H9 (cell line): ENCODE data around the gene RGP1. TPM values are rescaled to one million over a fixed set of nuclear protein-coding genes. Genes with fewer than 3 reads are reported as not detected.

Experiments
- DNase-seq: peaks from one replicate; pipeline ENCODE4 v3.0.0-alpha.2; 2017
- H2AFZ ChIP-seq: one replicate; pipeline ENCODE4 v1.6.1; 2013; ENCODE audit warnings: mild to moderate bottlenecking, low read length, control low read depth, moderate library complexity
- H2AK5ac ChIP-seq: 2 replicates; pipeline ENCODE4 v1.6.1; 2013; ENCODE audit warnings: low read length, control low read depth, mixed read lengths; ENCODE audit not compliant: insufficient read length
- H2BK120ac ChIP-seq: one replicate; pipeline ENCODE4 v1.6.1; 2013; ENCODE audit warnings: low read depth, mild to moderate bottlenecking, low read length, control low read depth, inconsistent platforms; ENCODE audit not compliant: poor library complexity, severe bottlenecking
- H2BK12ac ChIP-seq: 2 replicates; pipeline ENCODE4 v1.6.1; 2013; ENCODE audit warnings: low read length, control low read depth, mixed read lengths, low read depth; ENCODE audit not compliant: insufficient read length
- H2BK15ac ChIP-seq: 2 replicates; pipeline ENCODE4 v1.6.1; 2013; ENCODE audit warnings: low read depth, low read length, control low read depth
- H2BK20ac ChIP-seq: one replicate; pipeline ENCODE4 v1.6.1; 2013; ENCODE audit warnings: low read depth, mild to moderate bottlenecking, low read length, control low read depth, inconsistent platforms; ENCODE audit not compliant: poor library complexity, severe bottlenecking
- H2BK5ac ChIP-seq: 2 replicates; pipeline ENCODE4 v1.6.1; 2013; ENCODE audit warnings: low read length, control low read depth, mixed read lengths; ENCODE audit not compliant: insufficient read length
- H3K14ac ChIP-seq: 2 replicates; pipeline ENCODE4 v1.6.1; 2013; ENCODE audit warnings: low read length, control low read depth; ENCODE audit not compliant: insufficient read depth
- H3K18ac ChIP-seq: 2 replicates; pipeline ENCODE4 v1.6.1; 2013; ENCODE audit warnings: low read depth, mild to moderate bottlenecking, mixed read lengths, low read length, control low read depth; ENCODE audit not compliant: insufficient read length
- H3K23ac ChIP-seq: 2 replicates; pipeline ENCODE4 v1.6.1; 2013; ENCODE audit warnings: low read length, control low read depth, mixed read lengths, low read depth; ENCODE audit not compliant: insufficient read length
- H3K23me2 ChIP-seq: 2 replicates; pipeline ENCODE4 v1.6.1; 2013; ENCODE audit warnings: low read depth, mild to moderate bottlenecking, mixed read lengths, low read length, control low read depth; ENCODE audit not compliant: insufficient read length, poor library complexity, severe bottlenecking
- H3K27ac ChIP-seq: 2 replicates; pipeline ENCODE4 v1.5.1; 2013; ENCODE audit warnings: low read length, control low read depth, mixed read lengths, low read depth; ENCODE audit not compliant: insufficient read length
- H3K27me3 ChIP-seq: 2 replicates; pipeline ENCODE4 v1.6.1; 2013; ENCODE audit warnings: low read length, control low read depth, inconsistent platforms; ENCODE audit not compliant: insufficient read depth
- H3K4ac ChIP-seq: 2 replicates; pipeline ENCODE4 v1.6.1; 2013; ENCODE audit warnings: low read depth, mild to moderate bottlenecking, control low read depth, inconsistent platforms, low read length, moderate library complexity
- H3K4me1 ChIP-seq: 2 replicates; pipeline ENCODE4 v1.6.1; 2013; ENCODE audit warnings: low read length, control low read depth, inconsistent platforms; ENCODE audit not compliant: insufficient read depth
- H3K4me2 ChIP-seq: 2 replicates; pipeline ENCODE4 v1.6.1; 2013; ENCODE audit warnings: low read length, control low read depth, mixed read lengths; ENCODE audit not compliant: insufficient read length, insufficient read depth
- H3K56ac ChIP-seq: 2 replicates; pipeline ENCODE4 v1.6.1; 2013; ENCODE audit warnings: low read depth, mild to moderate bottlenecking, mixed read lengths, low read length, control low read depth; ENCODE audit not compliant: insufficient read length
- H3K79me1 ChIP-seq: 2 replicates; pipeline ENCODE4 v1.6.1; 2013; ENCODE audit warnings: low read depth, mild to moderate bottlenecking, moderate library complexity, low read length, control low read depth, inconsistent platforms; ENCODE audit not compliant: insufficient read depth, poor library complexity, severe bottlenecking
- H3K79me2 ChIP-seq: 2 replicates; pipeline ENCODE4 v1.6.1; 2013; ENCODE audit warnings: low read length, control low read depth, inconsistent platforms; ENCODE audit not compliant: insufficient read depth
- H3K9ac ChIP-seq: 2 replicates; pipeline ENCODE4 v1.6.1; 2013; ENCODE audit warnings: low read length, control low read depth, mixed read lengths; ENCODE audit not compliant: insufficient read length; ENCODE audit errors: extremely low read depth
- H3K9me3 ChIP-seq: one replicate; pipeline ENCODE4 v1.6.1; 2013; ENCODE audit warnings: low read depth, low read length, inconsistent platforms; ENCODE audit not compliant: control insufficient read depth
- H3T11ph ChIP-seq: one replicate; pipeline ENCODE4 v1.6.1; 2013; ENCODE audit warnings: mild to moderate bottlenecking, low read length, control low read depth, inconsistent platforms
- H4K20me1 ChIP-seq: one replicate; pipeline ENCODE4 v1.6.1; 2013; ENCODE audit not compliant: control insufficient read depth, insufficient read length, insufficient read depth
- H4K5ac ChIP-seq: 2 replicates; pipeline ENCODE4 v1.6.1; 2013; ENCODE audit warnings: low read depth, mild to moderate bottlenecking, mixed read lengths, low read length, control low read depth; ENCODE audit not compliant: insufficient read length
- H4K8ac ChIP-seq: replicated peaks from 2 replicates; pipeline ENCODE4 v1.6.1; 2013; ENCODE audit warnings: low read length, control low read depth, mixed read lengths, low read depth; ENCODE audit not compliant: insufficient read length
- H4K91ac ChIP-seq: 2 replicates; pipeline ENCODE4 v1.6.1; 2013; ENCODE audit warnings: low read depth, mild to moderate bottlenecking, moderate library complexity, mixed read lengths, low read length, control low read depth; ENCODE audit not compliant: insufficient read length
- H3K27ac Mint-ChIP-seq, 3 experiments: 2 replicates in 2 of 3; 3 replicates in 1 of 3; pipeline ENCODE4 v1.8.0; 2020 to 2021; ENCODE audit warnings: mixed read lengths in 3 of 3, mild to moderate bottlenecking in 1 of 3, moderate library complexity in 1 of 3
- H3K27me3 Mint-ChIP-seq: 2 replicates; pipeline ENCODE4 v1.8.0; 2021; ENCODE audit warnings: low read depth, mild to moderate bottlenecking, moderate library complexity, mixed read lengths
- H3K36me3 Mint-ChIP-seq, 3 experiments: 2 replicates in 2 of 3; 3 replicates in 1 of 3; pipeline ENCODE4 v1.8.0; 2020 to 2021; ENCODE audit warnings: low read depth in 3 of 3, mixed read lengths in 3 of 3; ENCODE audit not compliant: insufficient read depth in 1 of 3
- H3K4me1 Mint-ChIP-seq, 2 experiments: 2 replicates each; pipeline ENCODE4 v1.8.0; 2020; ENCODE audit warnings: mixed read lengths in 2 of 2
- H3K4me3 Mint-ChIP-seq, 2 experiments: 2 replicates in 1 of 2; 3 replicates in 1 of 2; pipeline ENCODE4 v1.8.0; 2020 to 2021; ENCODE audit warnings: mild to moderate bottlenecking in 2 of 2, mixed read lengths in 2 of 2, moderate library complexity in 1 of 2
- H3K9me3 Mint-ChIP-seq, 2 experiments: 2 replicates in 1 of 2; 3 replicates in 1 of 2; pipeline ENCODE4 v1.8.0; 2020; ENCODE audit warnings: mild to moderate bottlenecking in 2 of 2, mixed read lengths in 2 of 2, moderate library complexity in 1 of 2
- CTCF ChIP-seq: fragments of 200-600 bp; sonication (generic); conservative IDR thresholded peaks from 3 replicates; pipeline ENCODE4 v1.8.0; 2021; ENCODE audit warnings: antibody characterized with exemption, mild to moderate bottlenecking
- WGBS: extraction: QIAGEN DNeasy Blood & Tissue Kit; methylation state at CpG from one replicate; pipeline ENCODE4 v1.1.7; 2013; ENCODE audit warnings: missing lambda C conversion rate, low lambda C conversion rate, mixed read lengths; ENCODE audit not compliant: insufficient read length; ENCODE audit errors: extremely low coverage; 5-methylcytosine and 5-hydroxymethylcytosine counted together
- total RNA-seq: library from RNA; stranded (reverse); gene quantifications from 2 replicates; pipeline ENCODE4 v1.2.1, GENCODE V29; 2021

RGP1 gene
- total RNA-seq, 1 experiment from 2014 or later, result 25.7 TPM

- Histone ChIP-seq H3T11ph (no peak overlapping the region), H3K79me2 (no peaks in the 10 kb centered on the region), H3K23me2 (no peaks in the 10 kb centered on the region), H3K14ac (no peak overlapping the region), H3K79me1 (no peaks in the 10 kb centered on the region), H2BK15ac (no peak overlapping the region), H3K27ac (no peak overlapping the region), H3K18ac (no peak overlapping the region), H3K56ac (no peak overlapping the region), H3K27me3 (no peaks in the 10 kb centered on the region), H3K4me1 (no peaks in the 10 kb centered on the region), H3K9me3 (no peaks in the 10 kb centered on the region), H3K9ac (no peak overlapping the region), H4K5ac (no peak overlapping the region), H4K8ac (no peak overlapping the region), H3K4ac (no peak overlapping the region), H3K4me2 (no peak overlapping the region), H2BK20ac (no peak overlapping the region), H2BK5ac (no peak overlapping the region), H2BK12ac (no peak overlapping the region), H3K23ac (no peak overlapping the region), H2AFZ (no peak overlapping the region), H4K20me1 (no peaks in the 10 kb centered on the region), H2BK120ac (no peak overlapping the region), H4K91ac (no peak overlapping the region), H2AK5ac (no peak overlapping the region)
- no peaks in the 10 kb centered on the region for H3K4me1 Mint-ChIP-seq
- no peak overlapping the region for H3K4me3 Mint-ChIP-seq
- H3K36me3 Mint-ChIP-seq, result peaks cover 30 to 84% (median 58%) of the 10 kb centered on the region in 3 experiments
- no peak for TF ChIP-seq CTCF
- no peak for DNase-seq
- peak overlapping the region in 1 of 3 experiments; percentile 73; a peak in 2 of 7 replicates for H3K27ac Mint-ChIP-seq
- H3K9me3 Mint-ChIP-seq, result no peaks in the 10 kb centered on the region
- no peaks in the 10 kb centered on the region for H3K27me3 Mint-ChIP-seq
- WGBS, result no CpG with 5 or more reads among the region's 4 CpGs
These were observed 40.9 kb upstream of the RGP1 start for GRCh38 chr9:35708146-35708545.
